ENCODE results near the gene YKT6. TPM values are rescaled to one million over a fixed set of nuclear protein-coding genes. Genes with fewer than 3 reads are reported as not detected.

The YKT6 gene
- total RNA-seq, 1 donor from 2014 or later, result 54.7 TPM

DNA sequence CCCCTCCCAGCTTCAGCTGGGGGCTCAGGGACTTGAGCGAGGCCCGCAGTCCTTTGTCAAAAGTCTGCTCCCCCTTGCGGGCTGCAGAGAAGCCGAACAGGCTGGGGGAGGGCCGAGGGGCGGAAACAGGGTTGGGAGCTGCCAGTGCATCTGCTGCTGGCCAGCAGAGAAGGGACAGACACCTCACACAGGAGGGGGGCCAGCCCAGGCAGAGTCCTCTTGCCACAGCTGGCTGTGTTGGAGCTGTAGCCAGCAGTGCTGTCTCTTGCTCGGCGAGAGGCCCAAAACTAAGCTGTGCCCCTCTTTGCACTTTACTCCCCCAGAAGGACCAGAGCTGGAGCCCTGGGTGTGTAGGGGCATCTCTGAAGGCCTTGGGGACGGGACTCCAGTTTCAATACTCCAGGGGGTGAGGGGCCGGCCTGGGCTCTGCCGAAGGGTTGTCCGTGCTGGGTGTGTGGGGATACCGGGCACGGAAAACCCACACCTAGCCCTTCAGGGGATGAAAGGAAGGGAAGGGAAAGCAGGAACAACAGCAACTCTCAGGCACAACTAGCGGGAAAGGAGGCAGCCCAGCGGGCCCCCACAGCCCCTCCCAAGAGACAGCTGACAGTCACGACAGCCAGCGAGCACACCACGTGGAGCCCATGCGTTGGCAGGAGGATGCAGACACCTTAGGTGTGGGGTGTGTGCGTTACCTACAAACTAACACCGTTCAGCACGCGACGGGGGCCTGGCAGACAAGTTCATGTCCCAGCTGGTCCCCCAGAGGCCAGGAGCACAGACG lies 17.8 kb downstream of the YKT6 start:
- DNase-seq, result no peak

DNA sequence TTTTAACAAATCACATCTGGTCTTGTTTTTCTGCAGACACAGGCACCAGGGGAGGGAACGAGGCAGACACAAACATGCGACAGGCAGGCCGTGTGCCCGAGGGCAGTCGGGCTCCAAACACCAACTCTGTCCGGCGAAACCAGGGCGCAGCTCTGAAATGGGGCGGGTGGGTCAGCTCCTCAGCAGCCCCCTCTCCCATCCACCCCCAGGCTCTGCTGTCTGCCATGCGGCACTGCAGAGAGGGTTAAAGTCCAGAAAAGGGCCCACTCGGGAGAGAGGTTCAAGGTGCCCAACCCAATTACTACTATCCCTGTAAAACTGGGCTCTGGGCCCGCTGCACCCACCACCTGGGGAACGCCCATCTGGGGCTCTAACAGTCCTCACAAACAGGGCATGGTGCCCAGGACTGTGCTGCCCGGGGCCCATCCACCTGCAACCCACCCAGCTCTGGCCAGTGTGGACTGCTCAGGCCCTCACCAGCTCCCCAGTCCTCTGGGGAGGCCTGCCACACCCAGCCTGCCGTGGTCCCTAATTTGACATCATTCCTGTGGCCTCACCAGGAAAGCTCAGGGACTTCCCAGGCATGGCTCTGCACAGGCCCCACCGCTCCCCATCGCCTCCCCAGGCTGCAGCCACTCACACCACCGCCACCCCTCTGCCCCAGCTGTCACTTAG lies 18.7 kb downstream of the YKT6 start:
- DNase-seq, result no peak

DNA sequence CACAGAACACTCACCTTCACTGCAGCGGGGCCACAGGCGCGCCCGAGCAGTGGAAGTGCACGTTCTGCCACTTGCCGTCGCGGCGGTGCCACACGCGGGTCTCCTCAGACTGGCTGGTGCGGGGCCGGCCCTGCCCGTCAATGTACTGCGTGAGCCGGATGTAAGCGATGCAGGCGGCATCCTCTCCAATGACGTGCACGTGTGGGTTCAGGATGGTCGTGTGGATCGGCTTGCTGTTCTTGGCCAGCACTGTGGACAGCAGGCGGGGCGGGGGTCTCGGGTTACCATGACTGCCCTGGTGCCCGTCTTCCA lies 19.2 kb downstream of the YKT6 start:
- DNase-seq, result no peak

DNA sequence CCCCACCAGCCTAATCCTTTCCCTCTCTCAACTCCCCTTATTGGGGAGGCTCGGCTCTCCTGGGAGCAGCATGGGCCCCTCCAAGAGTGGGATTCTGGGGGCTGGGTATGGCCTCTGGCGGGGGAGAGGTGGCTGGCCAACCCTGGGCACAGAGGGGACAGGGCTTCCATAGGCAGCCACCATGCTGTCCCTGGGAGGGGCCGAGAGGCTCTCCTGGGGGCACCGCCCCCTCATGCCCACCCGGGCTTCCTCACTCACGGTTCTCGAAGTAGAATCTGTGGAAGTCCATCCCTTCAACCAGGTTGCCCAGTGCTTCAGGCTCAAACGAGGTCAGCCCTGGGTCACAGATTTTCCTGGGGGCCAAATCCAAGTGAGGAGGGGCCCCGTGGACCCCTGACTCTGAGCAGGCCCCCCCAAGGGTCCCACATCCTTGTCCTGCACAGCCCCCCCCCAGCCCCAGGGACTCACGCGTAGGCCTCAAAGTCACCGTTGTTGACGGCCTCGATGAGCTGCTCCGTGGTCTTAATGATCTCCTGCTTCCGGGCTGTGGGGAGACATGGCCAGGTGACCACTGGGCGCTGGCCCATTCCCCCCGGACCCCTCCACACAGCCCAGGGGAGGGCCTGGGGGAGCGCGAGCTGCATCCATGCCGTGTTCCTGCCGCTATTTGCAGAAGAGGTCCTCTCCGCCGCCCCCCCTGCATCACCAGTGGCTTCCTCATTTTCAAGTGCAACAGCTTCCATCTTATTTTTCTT lies 19.8 kb downstream of the YKT6 start:
- DNase-seq, result no peak

DNA sequence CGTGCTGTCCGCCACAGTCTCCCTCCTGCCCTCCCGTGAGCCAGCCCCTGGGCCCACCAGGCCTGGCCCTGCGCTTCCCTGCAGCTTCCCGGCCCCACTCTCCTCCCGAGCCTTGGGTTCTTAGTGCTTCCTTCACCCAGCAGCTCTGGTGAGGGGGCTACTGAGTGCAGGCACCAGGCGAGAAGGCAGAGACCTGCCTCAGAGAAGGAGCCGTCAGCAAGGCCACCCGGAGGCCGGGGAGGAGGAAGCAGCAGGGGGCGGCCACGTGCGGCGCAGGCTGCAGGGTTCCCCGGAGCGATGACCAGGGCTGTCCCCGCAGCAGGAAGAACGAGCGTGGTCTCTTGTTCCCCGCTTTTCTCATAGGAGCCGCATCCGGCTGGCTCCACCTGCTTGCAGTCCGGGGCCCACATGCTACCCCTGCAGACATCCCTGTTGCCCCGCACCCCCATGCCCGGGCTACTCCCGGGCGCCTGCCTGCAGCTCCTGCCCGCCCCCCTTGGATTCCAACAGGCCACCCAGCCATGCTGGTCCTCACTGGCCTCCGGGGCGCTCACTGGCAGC lies 20.5 kb downstream of the YKT6 start:
- no peak for DNase-seq

DNA sequence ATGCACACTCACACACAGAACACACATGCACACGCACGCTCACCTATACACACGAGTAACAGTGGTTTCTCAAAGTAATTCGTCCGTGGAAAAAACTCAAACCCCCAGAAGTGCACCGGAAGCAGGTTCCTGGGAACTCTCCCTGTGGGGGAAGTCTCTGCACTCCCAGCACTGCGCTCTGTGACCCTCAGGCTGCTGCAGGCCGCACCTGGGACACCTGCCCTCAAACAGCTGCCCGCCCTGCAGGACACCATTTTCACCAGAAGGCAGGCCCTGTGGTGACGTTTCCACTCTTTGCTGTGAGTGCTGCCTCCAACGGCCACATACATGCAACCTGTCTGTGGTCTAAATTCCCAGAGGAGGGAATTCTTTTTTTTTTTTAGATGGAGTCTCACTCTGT lies 21.3 kb downstream of the YKT6 start:
- no peak for DNase-seq

DNA sequence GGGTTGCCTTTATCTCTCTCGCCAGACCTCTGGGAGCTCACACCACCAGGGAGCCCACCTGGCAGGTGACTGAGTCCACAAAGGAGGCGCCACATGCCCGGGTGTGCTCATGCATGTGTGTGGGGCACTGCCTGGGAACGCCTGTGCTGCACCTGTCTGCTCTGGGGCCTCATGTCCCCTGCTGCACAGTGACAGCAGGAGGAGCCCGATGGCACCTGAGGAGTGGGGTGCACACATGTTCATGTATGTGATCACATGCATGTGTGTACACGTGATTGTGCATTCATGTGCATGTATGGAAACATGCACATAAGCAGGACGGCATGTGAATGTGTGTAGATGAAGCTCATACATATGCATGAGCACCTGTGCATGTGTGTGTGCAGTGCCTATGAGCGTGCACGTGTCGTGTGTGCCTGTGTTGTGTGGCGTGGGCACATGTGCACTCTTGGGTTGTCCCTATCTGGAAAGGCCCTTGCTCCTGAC lies 22.0 kb downstream of the YKT6 start:
- no peak for DNase-seq

DNA sequence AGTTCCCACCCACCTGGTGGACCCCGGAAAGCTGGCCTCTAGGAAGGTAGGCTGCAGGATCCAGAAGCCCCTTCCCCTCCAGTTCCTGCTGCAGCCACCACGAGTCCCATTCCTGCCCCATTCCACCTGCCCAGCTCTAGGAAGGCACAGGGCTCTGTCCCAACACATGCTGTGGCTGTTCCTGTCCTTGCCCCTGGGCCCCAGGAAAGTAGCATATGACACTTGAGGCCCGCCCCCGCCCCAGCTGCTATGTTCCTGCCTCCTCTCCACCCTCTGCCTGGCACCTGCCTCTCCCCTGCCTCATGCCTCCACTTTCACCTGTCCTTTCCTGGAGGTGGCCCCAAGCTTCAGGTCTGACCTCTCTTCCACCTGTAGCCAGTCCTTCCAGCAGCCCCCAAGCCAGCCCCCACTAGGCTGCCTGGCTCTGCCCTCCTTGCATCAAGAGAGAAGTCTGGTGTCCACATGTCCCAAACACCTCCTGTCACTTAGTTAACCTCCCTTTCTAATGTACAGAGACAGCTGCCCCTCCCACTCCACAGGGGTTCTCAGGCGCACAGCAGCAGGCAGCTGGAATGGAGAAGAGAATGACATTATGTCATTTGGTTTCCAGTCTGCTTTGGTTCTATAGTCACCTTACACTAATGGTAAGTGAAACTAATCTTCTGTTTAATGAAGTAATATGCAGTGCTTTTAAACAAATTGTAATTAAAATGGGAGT lies 22.7 kb downstream of the YKT6 start:
- no peak for DNase-seq

DNA sequence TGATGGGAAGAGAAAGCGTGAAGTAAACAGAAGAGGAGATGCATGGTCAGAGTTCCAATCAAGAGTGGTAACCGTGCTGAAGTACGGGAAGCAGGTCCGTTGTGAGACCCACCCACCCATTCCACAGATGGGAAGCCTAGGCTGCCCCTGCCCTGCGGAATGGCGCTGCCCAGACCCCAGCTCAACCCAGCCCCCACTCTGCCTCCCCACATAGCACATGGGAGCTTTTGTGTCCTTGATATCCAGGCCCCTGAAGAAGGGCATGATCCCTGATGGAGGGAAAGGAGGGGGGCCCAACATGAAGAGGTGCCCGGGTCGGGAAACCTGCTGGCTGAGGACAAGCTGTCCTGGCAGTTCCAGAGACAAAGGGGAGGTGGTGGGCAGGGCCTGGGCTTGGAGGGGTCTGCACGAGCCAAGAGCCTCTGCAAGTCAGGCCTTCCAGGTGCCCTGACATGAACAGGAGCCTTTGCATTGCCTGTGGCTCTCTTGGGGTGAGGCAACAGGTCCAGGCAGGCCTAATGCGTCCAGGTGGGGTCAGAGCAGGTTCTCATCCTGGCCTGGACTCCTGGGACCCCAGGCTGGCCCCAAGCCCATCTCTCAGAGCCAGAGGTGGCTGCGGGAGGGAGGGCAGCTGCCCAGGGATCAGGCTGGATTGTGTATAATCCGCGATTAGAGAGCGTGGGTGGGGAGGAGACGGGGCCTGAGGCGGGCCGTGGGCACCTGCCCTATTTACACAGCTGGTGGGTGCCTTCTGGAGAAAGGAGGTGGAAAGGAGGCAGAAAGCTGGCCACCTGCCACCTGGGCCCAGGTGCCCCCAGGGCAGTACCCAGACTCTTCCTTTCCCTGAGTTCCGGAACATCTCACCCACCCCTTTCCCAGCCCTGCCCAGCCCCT lies 23.5 kb downstream of the YKT6 start:
- DNase-seq, result no peak

DNA sequence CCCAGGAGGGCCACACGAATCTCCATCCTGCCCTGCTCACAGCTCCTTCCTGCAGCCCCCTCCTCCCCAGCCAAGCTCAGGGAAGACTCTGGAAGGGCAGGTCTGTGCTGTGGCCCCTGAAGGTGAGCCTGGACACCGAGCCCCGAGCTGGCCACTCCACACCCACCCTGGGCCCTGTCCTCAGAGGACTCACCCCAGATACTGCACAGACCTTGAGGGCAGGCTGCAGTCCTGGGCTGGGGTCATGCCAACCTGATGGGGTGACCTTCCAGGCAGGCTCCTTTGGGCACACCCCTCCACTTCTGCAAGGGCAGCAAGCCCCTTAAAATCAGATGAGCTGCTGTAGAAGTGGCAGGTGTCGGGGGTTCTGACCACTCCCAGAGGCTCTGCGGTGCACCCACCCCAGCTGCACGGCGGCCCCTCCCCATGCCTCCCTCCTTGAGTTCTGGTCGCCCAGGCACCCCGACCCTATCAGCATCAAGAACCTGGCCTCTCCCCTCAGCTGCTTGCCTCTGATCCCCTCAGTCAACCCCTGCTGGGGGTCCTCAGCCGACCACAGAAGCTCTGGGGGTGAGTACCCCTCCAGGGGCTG lies 24.3 kb downstream of the YKT6 start:
- no peak for DNase-seq

DNA sequence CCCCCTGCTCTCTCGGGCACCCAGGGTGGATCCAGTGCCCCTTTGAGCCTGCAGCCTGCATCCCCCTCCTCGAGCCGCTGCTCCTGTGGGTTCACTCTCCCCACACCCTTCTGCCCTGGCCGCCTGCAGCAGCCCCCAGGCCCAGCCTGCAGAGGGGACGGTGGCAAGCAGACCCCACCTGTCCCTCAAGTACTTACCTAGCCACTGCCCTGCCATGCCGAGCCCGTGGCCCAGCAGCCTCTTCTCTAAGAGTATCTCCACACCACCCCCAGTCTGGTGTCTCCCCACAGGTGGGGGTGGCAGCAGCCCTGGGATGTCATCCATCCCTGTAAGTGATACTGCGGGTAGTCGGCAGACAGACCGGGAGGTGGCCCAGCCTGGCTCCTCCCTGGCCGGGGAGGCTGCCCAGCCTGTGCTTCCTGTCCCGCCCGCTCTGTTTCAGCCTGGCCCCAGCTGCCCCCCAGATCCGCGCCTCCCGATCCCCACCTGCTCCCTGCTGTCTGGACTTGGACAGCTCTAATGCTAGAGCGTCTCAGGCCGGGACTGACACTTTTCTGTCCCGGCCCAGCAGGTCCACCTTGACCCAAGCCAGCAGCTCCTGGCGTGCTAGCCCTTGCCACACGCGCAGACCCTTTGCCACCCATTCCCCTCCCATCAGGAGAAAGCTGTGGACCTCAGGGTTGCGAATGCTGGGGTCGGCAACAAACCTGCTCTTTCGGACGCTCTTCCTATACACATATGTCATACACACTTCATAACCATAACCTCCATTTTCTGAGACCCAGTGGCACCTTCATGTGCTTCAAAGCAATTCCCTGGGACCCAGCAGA lies 25.0 kb downstream of the YKT6 start:
- DNase-seq, result no peak

DNA sequence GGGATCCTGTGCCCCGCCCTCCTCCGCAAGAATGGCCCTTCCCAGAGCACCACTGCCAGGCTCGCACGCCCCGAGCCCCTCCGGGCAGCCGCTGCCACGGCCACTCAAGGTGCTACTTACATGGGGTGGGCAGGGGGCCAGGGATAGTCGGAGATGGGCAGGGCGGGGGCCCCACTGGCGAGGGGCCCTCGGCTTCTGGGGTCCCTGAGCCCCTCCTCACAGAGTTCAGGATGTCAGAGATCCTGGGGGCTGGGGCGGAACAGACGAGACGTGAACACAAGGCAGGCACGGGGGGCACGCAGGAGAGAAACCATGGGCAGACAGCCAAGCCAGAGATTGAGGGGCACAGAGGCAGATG lies 25.6 kb downstream of the YKT6 start:
- DNase-seq, result no peak

DNA sequence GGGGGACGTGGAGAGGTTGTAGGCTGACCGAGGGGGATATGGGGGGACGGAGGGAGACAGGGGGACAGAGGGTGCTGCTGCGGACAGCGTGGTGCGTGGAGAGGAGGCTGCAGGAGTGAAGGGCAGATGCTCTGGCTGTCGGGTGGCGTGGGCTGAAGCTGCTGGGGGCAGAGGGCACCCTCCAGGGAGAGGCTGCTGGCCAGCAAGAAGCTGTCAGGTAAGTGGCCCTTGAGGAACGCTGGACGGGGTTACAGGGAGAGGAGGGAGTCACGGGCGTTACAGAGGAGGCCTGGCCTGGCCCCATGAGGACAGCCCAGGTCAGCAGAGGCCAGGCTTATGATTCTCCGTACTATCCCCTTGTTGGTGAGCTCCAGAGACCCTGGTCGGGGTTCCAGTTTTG lies 27.1 kb downstream of the YKT6 start:
- DNase-seq, result no peak

DNA sequence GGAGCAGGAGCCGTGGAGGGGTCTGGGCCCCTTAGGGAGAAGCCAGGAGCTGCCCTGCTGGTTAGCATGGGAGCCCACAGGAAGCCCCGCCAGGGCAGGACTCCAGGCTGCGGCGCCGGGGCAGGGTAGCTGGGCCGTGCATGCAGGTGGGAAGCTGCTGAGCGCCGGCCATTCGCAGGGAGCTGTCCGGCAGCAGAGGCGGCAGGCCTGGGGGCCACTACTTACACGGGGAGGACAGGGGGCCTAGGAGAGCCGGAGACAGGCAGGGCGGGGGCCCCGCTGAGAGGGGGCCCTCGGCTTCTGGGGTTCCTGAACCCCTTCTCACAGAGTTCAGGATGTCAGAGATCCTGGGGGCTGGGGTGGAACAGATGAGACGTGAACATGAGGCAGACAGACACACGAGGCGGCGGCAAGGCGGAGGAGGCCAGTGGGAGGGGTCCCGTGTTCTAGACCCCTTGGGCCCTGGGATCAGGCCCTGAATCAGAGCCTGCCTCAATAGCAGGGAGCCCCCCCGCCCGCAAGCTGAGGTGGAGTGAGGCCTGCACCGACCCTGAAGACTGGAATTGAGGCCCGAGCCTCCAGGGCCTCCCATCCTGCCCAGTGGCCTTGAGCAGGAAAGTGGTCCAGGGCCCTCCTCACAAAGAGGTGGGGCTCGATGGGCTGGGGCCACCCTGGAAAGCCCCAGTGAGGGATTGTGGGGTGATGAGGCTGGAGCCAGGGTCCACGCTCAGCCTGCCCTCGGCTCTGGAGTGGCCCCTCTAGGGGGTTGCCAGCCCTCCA lies 28.0 kb downstream of the YKT6 start:
- DNase-seq, result no peak

DNA sequence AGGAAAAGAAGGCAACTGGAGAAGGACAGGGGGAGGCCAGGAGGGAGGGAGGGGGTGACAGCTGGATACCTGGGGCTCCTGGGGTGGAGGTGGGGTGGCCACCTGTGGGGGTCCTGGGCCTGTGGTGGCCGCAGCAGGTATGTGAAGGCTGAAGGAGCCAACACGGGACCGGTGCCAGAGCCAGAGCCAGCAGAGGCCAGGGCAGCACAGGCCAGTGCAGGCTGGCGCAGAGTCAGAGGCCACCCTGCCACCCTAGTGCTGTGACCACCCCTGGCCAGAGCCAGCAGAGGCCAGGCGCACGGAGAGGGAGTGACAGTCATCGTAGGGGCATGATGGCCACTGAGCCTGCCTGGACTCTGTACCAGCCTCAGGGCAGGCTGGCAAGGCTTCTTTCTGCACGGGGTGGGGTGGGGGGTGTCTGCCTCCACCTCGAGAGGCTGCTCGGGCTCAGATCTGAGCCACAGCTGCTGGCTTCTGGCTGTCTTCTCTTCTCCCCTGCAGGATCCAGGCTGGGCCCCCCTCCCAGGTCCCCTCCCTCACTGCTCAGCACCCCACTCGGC lies 28.8 kb downstream of the YKT6 start:
- DNase-seq, result no peak

DNA sequence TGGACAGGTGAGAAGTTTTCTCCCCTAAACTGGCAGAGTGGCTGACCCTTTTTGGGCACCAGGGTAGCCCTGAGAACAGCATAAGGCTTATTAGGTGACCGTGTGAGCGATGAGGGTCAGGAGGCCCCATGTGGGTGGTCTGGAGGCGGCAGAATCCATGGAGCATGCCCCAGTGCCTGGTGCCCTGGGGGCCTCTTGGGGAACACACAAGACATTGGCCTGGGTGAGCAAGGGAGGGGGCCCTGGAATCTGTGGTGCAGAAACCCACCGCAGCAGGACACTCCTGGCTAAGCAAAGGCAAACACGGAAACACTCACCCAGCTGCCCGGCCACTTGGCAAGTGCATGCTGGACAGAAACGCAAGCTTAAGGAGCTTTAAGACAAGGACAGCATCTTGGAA lies 29.5 kb downstream of the YKT6 start:
- no peak for DNase-seq

DNA sequence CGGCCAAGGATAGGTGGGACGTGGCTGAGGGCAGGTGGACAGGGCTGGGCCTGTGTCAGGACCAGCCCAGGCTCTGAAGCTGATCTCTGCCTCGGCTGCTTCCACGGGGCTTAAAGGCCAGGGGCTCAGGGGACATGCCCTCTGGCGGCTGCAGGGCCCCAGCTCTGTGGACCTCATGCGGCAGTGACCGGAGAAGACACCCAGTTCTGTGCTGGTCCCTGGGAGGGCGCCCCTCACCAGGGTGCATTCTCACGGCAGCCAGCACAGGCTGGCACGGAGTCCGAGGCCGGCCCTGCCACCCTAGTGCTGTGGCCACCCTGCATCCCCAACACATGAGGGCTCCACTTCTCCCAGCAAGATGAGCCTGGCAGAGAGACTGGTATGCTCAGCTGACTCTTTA lies 30.3 kb downstream of the YKT6 start:
- no peak for DNase-seq

DNA sequence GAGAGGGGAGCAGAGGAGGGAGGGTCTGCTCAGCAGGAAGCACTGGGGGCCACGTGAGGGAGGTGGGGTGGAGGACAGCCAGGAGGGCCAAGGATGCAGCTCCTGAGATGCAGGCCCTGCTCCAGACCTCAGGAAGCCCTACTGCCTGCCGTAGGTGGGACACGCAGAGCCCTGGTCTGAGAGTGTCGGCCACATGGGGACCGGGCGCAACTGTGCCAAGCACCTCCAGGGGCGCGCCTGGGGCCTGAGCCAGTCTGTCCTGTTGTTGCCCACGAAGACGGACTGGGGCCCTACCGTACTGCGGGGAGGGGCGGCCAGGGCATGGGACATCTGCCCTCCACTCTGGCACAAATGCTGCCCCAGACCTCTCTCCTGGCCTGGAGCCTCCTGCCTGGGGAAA lies 31.6 kb downstream of the YKT6 start:
- DNase-seq, result no peak

All from occipital lobe (tissue), 2 donors.